Stimulated activated CD8-positive, alpha-beta memory T cell treated with anti-CD3 and anti-CD28 coated beads, Interleukin-2, amount 100 ng/mL, for 48 hours (primary cell): ENCODE data around the gene KLF17.

Experiments used
- DNase-seq, 2 donors: peaks; one replicate each; pipeline ENCODE4 v3.0.0-alpha.2; 2020; ENCODE audit warnings: low read depth in 2 of 2

Gene KLF17

DNA sequence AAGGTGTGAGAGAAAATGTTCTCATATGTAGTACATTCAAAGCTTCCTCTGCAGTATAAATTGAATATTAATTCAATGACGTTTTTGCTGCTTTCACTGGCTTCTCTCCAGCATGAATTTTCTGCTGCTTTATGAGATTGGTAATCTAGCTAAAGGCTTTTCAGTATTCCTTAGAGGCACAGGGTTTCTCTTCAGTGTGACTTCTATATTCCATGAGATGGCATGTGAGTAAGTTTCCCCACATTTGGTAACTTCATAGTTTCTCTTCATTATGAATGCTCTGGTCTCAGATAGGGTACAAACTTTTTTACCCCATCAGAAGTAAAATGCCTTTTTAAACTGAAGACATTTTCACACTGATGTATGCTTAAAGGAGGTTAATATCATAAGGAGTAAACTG is 33.2 kb downstream of the KLF17 start:
- no peak for DNase-seq

DNA sequence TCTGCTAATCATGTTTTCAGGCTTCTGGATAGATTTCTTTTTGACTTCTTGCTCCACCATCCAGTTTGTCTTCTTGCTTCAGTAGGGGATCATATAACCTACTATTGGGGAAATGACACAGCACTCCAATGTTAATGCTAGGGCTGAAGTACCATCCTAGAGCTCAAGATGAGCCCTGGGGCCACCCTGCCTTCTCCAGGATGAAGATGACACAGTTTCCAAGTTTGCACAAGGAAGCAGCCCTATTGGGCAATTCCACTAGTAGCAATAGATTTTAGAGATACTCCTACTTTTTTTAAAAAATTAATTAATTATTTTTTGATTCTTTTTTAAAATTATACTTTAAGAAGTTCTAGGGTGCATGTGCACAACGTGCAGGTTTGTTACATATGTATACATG is 34.1 kb downstream of the KLF17 start:
- no peak for DNase-seq

GRCh38 chr1:44154049-44154448 is 35.4 kb downstream of the KLF17 start:
- no peak for DNase-seq

DNA sequence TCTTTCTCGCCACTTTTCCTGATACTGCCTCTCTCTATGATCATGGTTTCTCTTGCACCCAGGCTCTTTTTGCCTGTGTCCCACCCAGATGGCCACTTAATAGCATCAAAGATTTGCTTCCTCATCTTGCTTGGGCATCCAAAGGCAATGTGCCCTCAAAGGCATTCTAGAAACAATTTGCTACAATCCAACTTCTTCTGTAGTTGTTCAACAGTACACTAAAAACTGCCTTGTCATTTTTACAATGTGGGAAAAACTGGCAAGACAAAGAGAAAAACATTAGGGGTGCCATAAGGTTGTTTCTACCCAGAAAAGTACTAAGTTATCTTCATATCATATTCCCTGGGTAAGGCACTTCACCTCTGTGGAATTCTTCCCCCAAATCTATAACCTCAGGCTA is 39.3 kb downstream of the KLF17 start:
- DNase-seq: no peak

- DNase-seq: no peak
Measured at GRCh38 chr1:44158871-44159270, 40.2 kb downstream of the KLF17 start.

GRCh38 chr1:44161546-44161945 is 42.9 kb downstream of the KLF17 start:
- no peak for DNase-seq

GRCh38 chr1:44168520-44169098 is 50.0 kb downstream of the KLF17 start:
- no peak for DNase-seq

DNA sequence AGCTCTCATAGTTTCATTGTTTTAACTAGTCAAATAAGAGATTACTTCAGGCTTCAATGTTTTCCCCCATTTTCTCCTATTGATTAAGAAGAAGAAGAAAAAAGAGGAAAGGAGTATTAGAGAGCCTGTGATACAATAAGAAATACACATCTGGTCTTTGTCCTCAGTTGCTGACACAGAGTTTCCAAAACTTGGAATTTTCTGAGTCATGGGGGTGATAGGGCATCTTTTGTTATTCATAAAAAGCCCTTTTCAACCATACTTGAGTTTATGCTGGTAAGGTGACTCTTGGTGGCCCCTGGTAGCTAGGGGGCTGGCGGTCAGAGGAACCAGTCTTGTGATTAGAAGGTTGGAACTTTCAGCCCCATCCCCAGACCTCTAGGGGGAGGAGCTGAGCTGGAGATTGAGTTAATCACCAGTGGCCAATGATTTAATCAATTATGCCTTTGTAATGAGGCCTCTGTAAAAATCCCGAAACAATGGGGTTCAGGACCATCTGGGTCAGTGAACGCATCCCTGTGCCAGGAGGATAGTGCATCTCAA is 51.7 kb downstream of the KLF17 start:
- DNase-seq: no peak

GRCh38 chr1:44174630-44175029 is 56.0 kb downstream of the KLF17 start:
- DNase-seq: no peak
